ENCODE data around the gene CHCHD10.

Gene CHCHD10

GRCh38 chr22:23787910-23788309 is 20.1 kb upstream of the CHCHD10 start:
- ATAC-seq: no peak
- TF ChIP-seq ZC3H10 (CRISPR knock-in tag; IDR thresholded peaks at IDR 0.05) (no peak), ZFP30 (CRISPR knock-in tag; IDR thresholded peaks at IDR 0.05) (no peak), TOX (CRISPR knock-in tag; IDR thresholded peaks at IDR 0.05; ENCODE audit: borderline replicate concordance) (no peak), ISL1 (CRISPR knock-in tag; IDR thresholded peaks at IDR 0.05) (no peak), ARNTL (CRISPR knock-in tag; IDR thresholded peaks at IDR 0.05; ENCODE audit: borderline replicate concordance, low read depth) (no peak)

- peak; percentile 27 for ATAC-seq
- TF ChIP-seq ZNF565 (CRISPR knock-in tag; conservative IDR thresholded peaks at IDR 0.05; ENCODE audit: low read depth): no peak
- no peak for TF ChIP-seq TSHZ2 (CRISPR knock-in tag; IDR thresholded peaks at IDR 0.05)
- TF ChIP-seq ARNTL (CRISPR knock-in tag; IDR thresholded peaks at IDR 0.05; ENCODE audit: borderline replicate concordance, low read depth): no peak
- TF ChIP-seq PPARA (CRISPR knock-in tag; IDR thresholded peaks at IDR 0.05; ENCODE audit: borderline replicate concordance): no peak
Observed at GRCh38 chr22:23787600-23787896, 19.8 kb upstream of the CHCHD10 start.

GRCh38 chr22:23786752-23787599 is 19.2 kb upstream of the CHCHD10 start, which contains the start of gene SMARCB1:
Gene SMARCB1 (plus strand): TSS chr22:23786966. CDS start chr22:23787170, 204 bp downstream.
- peak; percentile 78 for ATAC-seq
- TF ChIP-seq ZNF70 (CRISPR knock-in tag; IDR thresholded peaks at IDR 0.05) (peak; percentile 16; the same call in 1 of the 2 replicates), POU6F1 (CRISPR knock-in tag; IDR thresholded peaks at IDR 0.05; ENCODE audit: borderline replicate concordance, low read depth) (no peak), TSHZ2 (CRISPR knock-in tag; IDR thresholded peaks at IDR 0.05) (peak; percentile 98), SNAI2 (CRISPR knock-in tag; IDR thresholded peaks at IDR 0.05) (peak; percentile 90; the same call in 1 of the 2 replicates), OSR1 (CRISPR knock-in tag; IDR thresholded peaks at IDR 0.05) (no peak), CSDC2 (CRISPR knock-in tag; IDR thresholded peaks at IDR 0.05) (peak; percentile 98), CREB5 (CRISPR knock-in tag; IDR thresholded peaks at IDR 0.05; ENCODE audit: low read depth) (no peak), ZNF565 (CRISPR knock-in tag; conservative IDR thresholded peaks at IDR 0.05; ENCODE audit: low read depth) (no peak), PPARA (CRISPR knock-in tag; IDR thresholded peaks at IDR 0.05; ENCODE audit: borderline replicate concordance) (no peak), TOX (CRISPR knock-in tag; IDR thresholded peaks at IDR 0.05; ENCODE audit: borderline replicate concordance) (no peak), RARB (CRISPR knock-in tag; IDR thresholded peaks at IDR 0.05) (no peak), TCF4 (CRISPR knock-in tag; IDR thresholded peaks at IDR 0.05; ENCODE audit: borderline replicate concordance) (no peak), BACH2 (CRISPR knock-in tag; IDR thresholded peaks at IDR 0.05; ENCODE audit: borderline replicate concordance) (0 out of 2 replicates have a peak, but pooled peaks have one; percentile 30), GLIS3 (CRISPR knock-in tag; IDR thresholded peaks at IDR 0.05) (0 out of 2 replicates have a peak, but pooled peaks have one; percentile 2), ARNTL (CRISPR knock-in tag; IDR thresholded peaks at IDR 0.05; ENCODE audit: borderline replicate concordance, low read depth) (no peak), PATZ1 (CRISPR knock-in tag; IDR thresholded peaks at IDR 0.05; ENCODE audit: borderline replicate concordance) (no peak), ZFP3 (CRISPR knock-in tag; IDR thresholded peaks at IDR 0.05) (peak; percentile 83), ZC3H10 (CRISPR knock-in tag; IDR thresholded peaks at IDR 0.05) (no peak), ISL1 (CRISPR knock-in tag; IDR thresholded peaks at IDR 0.05) (no peak; the same call in 1 of the 2 replicates), ZNF8 (CRISPR knock-in tag; IDR thresholded peaks at IDR 0.05) (peak; percentile 3; the same call in 1 of the 2 replicates), ZFP30 (CRISPR knock-in tag; IDR thresholded peaks at IDR 0.05) (no peak), ESRRG (CRISPR knock-in tag; IDR thresholded peaks at IDR 0.05) (no peak), CSRNP3 (CRISPR knock-in tag; IDR thresholded peaks at IDR 0.05) (no peak)

All from SK-N-SH treated with all-trans-retinoic acid at 6 μM for 48 hours (cell line).